EL (cell line): ENCODE data around the gene CHIT1.

Source experiments
- DNase-seq: peaks from one replicate; pipeline ENCODE4 v3.0.0-alpha.2; 2016

Gene CHIT1

GRCh38 chr1:203187689-203188264 lies 41.7 kb downstream of the CHIT1 start:
- no peak for DNase-seq

GRCh38 chr1:203187304-203187685 lies 42.2 kb downstream of the CHIT1 start:
- no peak for DNase-seq

- DNase-seq = no peak
These were observed 42.8 kb downstream of the CHIT1 start, which contains the start of gene CHI3L1 for GRCh38 chr1:203186446-203187303. Gene CHI3L1, minus strand, starts transcription at chr1:203186704. Its CDS starts 81 bp downstream, at chr1:203186623.

- DNase-seq = no peak
These were observed 43.4 kb downstream of the CHIT1 start for GRCh38 chr1:203186091-203186445.

- no peak for DNase-seq
These were observed 43.9 kb downstream of the CHIT1 start for GRCh38 chr1:203185585-203185984.

GRCh38 chr1:203185061-203185461 lies 44.4 kb downstream of the CHIT1 start:
- DNase-seq = no peak

- no peak for DNase-seq
These were observed 45.0 kb downstream of the CHIT1 start for GRCh38 chr1:203184467-203184866.

- DNase-seq = no peak
These were observed 45.6 kb downstream of the CHIT1 start for GRCh38 chr1:203183828-203184227.

GRCh38 chr1:203182387-203182953 lies 47.0 kb downstream of the CHIT1 start:
- DNase-seq = no peak

- no peak for DNase-seq
These were observed 47.7 kb downstream of the CHIT1 start for GRCh38 chr1:203181586-203182386.

GRCh38 chr1:203180611-203181330 lies 48.7 kb downstream of the CHIT1 start:
- no peak for DNase-seq

GRCh38 chr1:203179667-203180005 lies 49.8 kb downstream of the CHIT1 start:
- DNase-seq = no peak

GRCh38 chr1:203178821-203179666 lies 50.4 kb downstream of the CHIT1 start:
- no peak for DNase-seq

GRCh38 chr1:203178083-203178482 lies 51.4 kb downstream of the CHIT1 start:
- DNase-seq = peak; percentile 46

- DNase-seq = peak; percentile 75
These were observed 51.9 kb downstream of the CHIT1 start for GRCh38 chr1:203177470-203178039.

GRCh38 chr1:203177036-203177405 lies 52.5 kb downstream of the CHIT1 start:
- DNase-seq = no peak

GRCh38 chr1:203176273-203177035 lies 53.0 kb downstream of the CHIT1 start:
- DNase-seq = no peak

- no peak for DNase-seq
These were observed 53.6 kb downstream of the CHIT1 start for GRCh38 chr1:203175827-203176241.

- no peak for DNase-seq
These were observed 54.1 kb downstream of the CHIT1 start, which contains the start of gene MYBPH for GRCh38 chr1:203175237-203175826. Gene MYBPH, minus strand, starts transcription at chr1:203175826. Its CDS starts 71 bp downstream, at chr1:203175755.
